DMS53 treated with DMSO at 0.1 percent for 48 hours (cell line): ENCODE data around the gene TMEM191C.
"Not testable (repeated sequence)": the region's sequence is repeated elsewhere in the genome, so short reads cannot be mapped to it uniquely, and the experiment has no call there.

Experiments used
- DNase-seq: peaks from one replicate; lab custom pipeline; 2025; ENCODE audit not compliant: unreplicated experiment; lab: John Stamatoyannopoulos, UW

The TMEM191C gene

DNA sequence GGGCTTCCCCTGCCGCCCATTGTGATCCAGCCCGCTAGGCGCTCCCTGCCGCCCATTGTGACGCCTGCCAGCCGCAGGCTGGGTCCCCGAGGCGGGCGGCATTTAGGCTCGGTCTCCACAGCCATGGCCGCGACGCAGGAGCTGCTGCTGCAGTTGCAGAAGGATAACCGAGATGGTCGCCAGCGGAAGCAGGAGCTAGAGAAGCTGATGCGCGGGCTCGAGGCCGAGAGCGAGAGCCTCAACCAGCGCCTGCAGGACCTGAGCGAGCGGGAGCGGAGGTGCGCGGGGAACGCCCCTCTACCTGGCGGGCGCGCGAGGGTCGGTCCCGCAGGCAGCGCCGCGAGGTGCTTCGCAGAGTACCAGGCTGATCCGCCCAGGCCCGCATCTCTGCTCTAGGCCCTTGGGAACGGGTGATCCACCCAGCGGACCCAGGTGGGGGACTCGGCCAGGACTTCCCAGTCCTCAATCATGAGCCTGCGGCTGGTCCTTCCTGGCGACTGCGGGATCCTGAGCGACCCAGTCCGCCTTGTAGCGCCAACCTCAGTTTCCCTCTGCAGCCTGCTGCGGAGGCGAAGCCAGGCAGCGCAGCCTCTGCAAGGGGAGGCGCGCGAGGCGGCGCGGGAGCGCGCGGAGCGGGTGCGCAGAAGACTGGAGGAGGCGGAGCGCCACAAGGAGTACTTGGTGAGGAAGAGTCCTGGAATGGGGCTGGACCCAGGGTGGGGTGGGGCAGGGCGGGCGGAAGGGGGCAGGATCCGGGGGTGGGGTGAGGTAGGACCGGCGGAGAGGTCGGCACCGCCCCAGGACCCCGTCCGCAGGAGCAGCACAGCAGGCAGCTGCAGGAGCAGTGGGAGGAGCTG, at the start of gene TMEM191C:
TSS of gene TMEM191C (plus strand) at position 51 of the 857 bp plus-strand sequence. CDS start at position 124, 73 bp downstream.
- not testable (repeated sequence) for DNase-seq

- DNase-seq = not testable (repeated sequence)
These were observed 49.3 kb upstream of the TMEM191C start for GRCh38 chr22:21417853-21418252.

DNA sequence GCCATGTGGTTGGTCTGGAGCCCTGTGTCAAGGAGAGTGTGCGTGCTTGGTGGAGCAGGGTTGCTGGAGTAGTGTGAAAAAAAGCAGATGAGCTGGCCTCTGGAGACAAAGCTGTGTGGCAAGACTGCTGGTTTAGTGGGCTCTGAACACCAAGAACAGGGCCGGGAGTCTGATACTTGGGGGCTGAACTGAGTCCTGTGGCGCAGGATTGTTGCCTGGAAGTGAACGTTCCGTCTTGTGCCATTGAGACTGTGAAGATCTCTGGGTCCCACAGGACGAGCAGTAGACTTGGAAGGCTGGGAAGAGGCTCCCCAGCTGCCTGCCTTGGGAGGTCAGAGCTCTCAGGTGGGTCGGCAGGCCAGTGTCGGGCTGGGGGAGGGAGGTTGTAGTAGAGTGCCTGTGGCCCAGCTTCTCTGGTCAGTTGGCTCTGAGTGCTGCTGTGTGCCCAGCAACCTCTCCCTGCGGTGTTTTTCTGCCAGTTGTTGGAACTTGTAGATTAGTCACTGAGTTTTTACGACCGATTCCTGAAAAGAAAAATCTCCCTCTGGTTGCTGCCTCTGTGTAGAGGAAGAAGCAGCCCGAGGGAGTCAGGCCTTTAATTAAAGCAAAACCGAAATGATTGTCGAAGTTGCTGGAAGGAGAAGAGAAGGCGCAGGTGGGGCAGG, 48.1 kb upstream of the TMEM191C start:
- DNase-seq = not testable (repeated sequence)

DNA sequence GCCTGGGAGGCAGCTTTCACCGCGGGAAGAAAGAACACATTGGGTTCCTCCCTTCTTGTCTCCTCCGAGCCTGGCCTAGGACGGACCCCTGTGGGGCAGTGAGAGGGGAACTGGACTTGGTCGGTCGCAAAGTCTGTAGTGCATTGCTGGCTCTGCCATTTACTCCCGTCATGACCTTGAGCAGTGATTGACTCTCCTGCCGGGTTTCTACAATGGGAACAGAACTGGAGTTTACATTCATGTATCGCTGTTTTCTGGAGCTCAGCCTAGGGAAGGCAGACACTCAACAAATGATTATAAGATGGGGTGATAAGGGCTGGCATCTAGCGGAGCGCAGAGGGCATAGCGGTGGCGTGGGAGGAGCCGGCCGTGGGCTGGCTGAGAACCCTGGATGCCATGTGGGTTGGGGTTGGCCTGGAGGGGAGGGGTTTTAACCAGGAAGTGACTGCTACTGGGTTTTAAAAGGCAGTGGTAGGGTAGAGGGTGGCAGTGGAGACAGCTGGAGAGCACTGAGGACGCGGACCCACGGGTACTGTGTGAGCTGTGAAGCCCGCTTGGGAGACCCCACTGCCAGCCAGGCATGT, 46.9 kb upstream of the TMEM191C start:
- not testable (repeated sequence) for DNase-seq

- DNase-seq = not testable (repeated sequence)
These were observed 43.0 kb upstream of the TMEM191C start for GRCh38 chr22:21424084-21424709.

DNA sequence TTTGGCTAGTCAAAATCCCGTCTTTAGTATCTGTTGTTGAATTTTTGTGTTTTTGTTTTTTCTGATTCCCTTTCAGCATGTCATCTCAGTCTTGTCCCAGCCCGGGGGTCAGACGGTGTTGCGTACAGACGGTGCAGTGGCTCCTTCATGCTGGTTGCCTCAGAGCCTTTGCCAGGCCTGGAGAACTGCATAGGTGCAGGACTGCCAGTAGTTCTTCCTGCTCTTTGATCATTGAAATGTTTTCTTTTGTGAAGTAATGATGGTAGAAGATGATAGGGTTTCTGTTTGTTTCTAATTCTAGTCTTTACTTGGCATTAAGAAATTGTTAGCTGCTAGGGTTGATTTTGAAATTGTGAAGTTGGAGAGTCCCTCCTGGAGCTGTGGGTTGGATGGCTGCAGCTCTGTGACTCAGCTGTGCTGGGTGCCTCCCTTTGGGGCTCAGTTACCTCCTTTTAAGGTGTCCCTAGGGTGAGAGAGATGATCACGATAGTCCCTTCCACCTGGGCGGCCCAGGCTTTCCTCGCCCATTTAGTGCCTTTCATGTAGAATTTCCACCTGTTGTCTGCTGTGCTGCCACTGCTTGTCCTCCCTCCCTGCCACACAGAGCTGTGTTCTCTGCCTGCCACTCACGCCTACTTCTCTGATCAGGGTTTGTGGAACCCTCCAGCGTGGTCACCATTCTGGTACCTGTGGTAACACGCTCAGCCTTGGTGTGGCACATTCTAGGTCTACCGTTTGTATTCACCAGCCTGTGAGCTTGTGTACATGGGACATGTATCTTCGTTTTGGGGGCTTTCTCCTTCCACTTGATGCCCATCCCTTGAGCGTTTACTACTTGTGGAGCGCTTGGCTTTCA, 32.6 kb upstream of the TMEM191C start:
- DNase-seq = not testable (repeated sequence)

GRCh38 chr22:21435998-21436810, 31.0 kb upstream of the TMEM191C start:
- DNase-seq = not testable (repeated sequence)

- DNase-seq = not testable (repeated sequence)
These were observed 29.2 kb upstream of the TMEM191C start for GRCh38 chr22:21438013-21438412.

- not testable (repeated sequence) for DNase-seq
These were observed 27.1 kb upstream of the TMEM191C start for GRCh38 chr22:21440018-21440636.

- DNase-seq = not testable (repeated sequence)
These were observed 26.5 kb upstream of the TMEM191C start for GRCh38 chr22:21440676-21441075.

GRCh38 chr22:21441170-21441569, 26.0 kb upstream of the TMEM191C start:
- not testable (repeated sequence) for DNase-seq

GRCh38 chr22:21442123-21442522, 25.1 kb upstream of the TMEM191C start:
- not testable (repeated sequence) for DNase-seq

DNA sequence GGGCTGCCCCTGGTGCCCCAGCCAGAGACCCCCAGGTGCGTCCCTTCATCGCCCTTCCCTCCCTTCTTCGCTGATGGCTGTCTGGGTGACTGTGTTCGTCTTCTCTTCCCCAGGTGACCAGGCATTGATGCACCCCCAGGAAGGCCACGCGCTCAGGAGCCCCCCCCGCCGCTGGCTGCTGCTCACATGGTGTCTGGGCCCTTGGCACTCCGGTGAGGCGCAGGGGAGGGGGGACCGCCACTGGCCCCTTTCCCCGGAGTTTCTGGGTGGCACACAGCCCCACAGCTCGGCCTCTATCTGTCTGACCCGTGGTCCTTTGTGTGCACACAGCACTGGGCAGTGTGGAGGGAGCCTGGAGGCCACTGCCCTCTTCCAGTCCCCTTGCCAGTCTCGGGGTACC, 24.5 kb upstream of the TMEM191C start:
- DNase-seq = not testable (repeated sequence)

DNA sequence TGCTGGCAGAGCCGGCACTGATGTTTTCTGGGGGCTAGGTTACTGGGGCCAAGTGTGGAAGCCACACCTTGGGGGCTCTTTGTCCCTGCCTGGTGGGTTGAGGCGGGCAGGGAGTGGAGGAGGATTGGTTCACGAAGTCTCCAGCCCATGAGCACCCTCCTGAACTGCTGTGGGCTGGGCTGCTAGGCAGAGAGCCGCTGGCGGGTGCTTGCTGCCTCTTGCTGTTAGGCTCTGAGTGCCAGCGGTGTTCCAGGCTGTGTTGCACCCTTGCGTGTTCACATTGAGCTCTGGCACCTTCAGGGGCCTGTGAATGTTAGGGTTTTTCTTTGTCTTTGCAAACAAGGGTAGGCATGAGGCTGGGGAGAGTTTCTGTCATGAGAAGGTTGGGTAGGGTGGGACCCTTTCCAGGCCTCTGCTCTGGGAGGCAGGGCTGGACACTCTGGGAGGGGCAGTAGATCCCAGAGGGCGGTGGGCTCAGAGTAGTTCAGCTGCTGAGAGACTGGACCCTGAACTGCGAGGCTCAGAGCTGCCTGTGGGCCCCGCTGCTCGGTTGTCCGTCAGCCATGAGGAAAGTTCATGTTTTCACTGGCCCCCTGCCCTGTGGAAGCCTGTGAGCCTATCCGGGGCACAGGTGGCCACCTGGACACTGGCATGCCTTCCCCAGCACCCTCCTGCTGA, 24.0 kb upstream of the TMEM191C start:
- DNase-seq = no peak

GRCh38 chr22:21443735-21444421, 23.3 kb upstream of the TMEM191C start:
- DNase-seq = no peak

GRCh38 chr22:21444701-21445436, 22.3 kb upstream of the TMEM191C start:
- DNase-seq = no peak

- DNase-seq = no peak
These were observed 21.6 kb upstream of the TMEM191C start for GRCh38 chr22:21445437-21446127.
